Calu3 (cell line): ENCODE measurements around the gene CPSF7. TPM values are rescaled to one million over a fixed set of nuclear protein-coding genes. Genes with fewer than 3 reads are reported as not detected.

Experiments used
- BruUV-seq: library from RNA; stranded (reverse); fragments of 400-500 nt; replicated peaks from 2 replicates; lab custom pipeline; 2021; lab: Mats Ljungman, UMichigan
- CTCF ChIA-PET: fragments of 300-600 bp; sonication (Branson Sonifier 250); formaldehyde crosslinking; loops from one replicate; lab custom pipeline; 2022; ENCODE audit warnings: antibody characterized with exemption; lab: Charles Lee
- DNase-seq: peaks from one replicate; pipeline ENCODE4 v3.0.0; 2022
- H3K27ac Mint-ChIP-seq: one replicate; pipeline ENCODE4 v1.8.0; 2022; ENCODE audit warnings: mixed read lengths; ENCODE audit not compliant: unreplicated experiment
- H3K27me3 Mint-ChIP-seq: one replicate; pipeline ENCODE4 v1.8.0; 2022; ENCODE audit warnings: mixed read lengths; ENCODE audit not compliant: unreplicated experiment
- H3K36me3 Mint-ChIP-seq: one replicate; pipeline ENCODE4 v1.8.0; 2022; ENCODE audit warnings: mild to moderate bottlenecking, moderate library complexity, mixed read lengths; ENCODE audit not compliant: insufficient read depth, unreplicated experiment
- H3K4me1 Mint-ChIP-seq: one replicate; pipeline ENCODE4 v1.8.0; 2022; ENCODE audit warnings: mild to moderate bottlenecking, low read depth, mixed read lengths; ENCODE audit not compliant: unreplicated experiment
- H3K4me3 Mint-ChIP-seq: one replicate; pipeline ENCODE4 v1.8.0; 2022; ENCODE audit warnings: mild to moderate bottlenecking, low read depth, moderate library complexity, mixed read lengths; ENCODE audit not compliant: unreplicated experiment
- H3K9me3 Mint-ChIP-seq: one replicate; pipeline ENCODE4 v1.8.0; 2022; ENCODE audit warnings: low read depth, mixed read lengths; ENCODE audit not compliant: unreplicated experiment
- CTCF ChIP-seq: fragments of 200-600 bp; IDR thresholded peaks from one replicate; pipeline ENCODE4 v1.8.0; 2022; ENCODE audit warnings: antibody characterized with exemption; ENCODE audit not compliant: unreplicated experiment
- intact Hi-C: fragments of 100-400 bp; cut with micrococcal nuclease; formaldehyde crosslinking; loops from one replicate; pipeline ENCODE4 v1.10.0; 2022; ENCODE audit not compliant: unreplicated experiment
- total RNA-seq: library from RNA; stranded (reverse); gene quantifications from 2 replicates; pipeline ENCODE4 v1.2.3, GENCODE V29; 2022

CPSF7 gene
- total RNA-seq, 1 experiment from 2014 or later = 96.3 TPM

DNA sequence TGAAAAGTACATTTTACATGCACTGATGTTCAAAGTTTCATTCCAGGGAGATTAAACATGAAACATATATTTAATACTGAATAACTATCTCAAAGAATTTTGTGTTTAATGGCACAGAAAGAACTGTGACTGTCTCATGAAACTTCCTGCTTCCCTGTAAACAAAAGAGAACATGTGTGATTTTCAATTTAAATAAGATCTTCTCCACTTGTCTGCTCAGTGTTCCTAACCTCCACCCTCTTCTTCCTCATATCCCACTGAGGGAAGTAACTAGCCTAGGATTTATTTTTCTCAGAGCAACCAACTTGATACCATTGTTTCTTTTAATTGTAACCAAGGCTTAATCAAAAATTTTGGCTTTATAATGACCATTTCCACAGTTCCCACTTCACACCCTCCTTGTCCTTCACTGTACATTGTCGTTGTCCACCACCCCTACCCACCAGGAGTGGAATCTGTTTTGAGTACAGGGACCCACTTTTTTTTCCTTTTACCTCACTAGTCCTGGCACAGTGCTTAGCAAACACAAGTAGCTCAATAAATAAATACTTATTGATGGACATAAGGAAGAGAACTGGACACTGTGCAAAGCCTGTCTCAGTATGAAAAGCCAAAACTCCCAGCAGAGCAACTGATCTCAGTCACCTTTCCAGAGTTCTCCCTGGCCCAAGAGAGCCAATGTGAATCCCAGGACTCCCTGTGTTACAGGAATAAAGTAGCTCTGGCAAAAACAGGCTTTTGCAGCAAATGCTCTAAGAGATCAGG, 4.2 kb downstream of the CPSF7 start:
- no peak for TF ChIP-seq CTCF
- no peaks in the 10 kb centered on the region for H3K4me1 Mint-ChIP-seq
- DNase-seq = no peak
- no peaks in the 10 kb centered on the region for H3K27me3 Mint-ChIP-seq
- no peaks in the 10 kb centered on the region for H3K9me3 Mint-ChIP-seq
- H3K27ac Mint-ChIP-seq = no peak overlapping the region
- no TSS peak for BruUV-seq
- no peak overlapping the region for H3K4me3 Mint-ChIP-seq
- intact Hi-C loops = no loop called here
- peaks cover 78% of the 10 kb centered on the region for H3K36me3 Mint-ChIP-seq
- CTCF ChIA-PET = interaction anchor here (1.0 kb wide), 1 partner anchor 10 kb away, joined by 3 read pairs; no protein-coding TSS in a partner anchor

- intact Hi-C loops = no loop called here
- no peaks in the 10 kb centered on the region for H3K9me3 Mint-ChIP-seq
- no TSS peak for BruUV-seq
- no peaks in the 10 kb centered on the region for H3K27me3 Mint-ChIP-seq
- peaks cover 75% of the 10 kb centered on the region for H3K36me3 Mint-ChIP-seq
- TF ChIP-seq CTCF = no peak
- H3K4me1 Mint-ChIP-seq = no peaks in the 10 kb centered on the region
- DNase-seq = no peak
- CTCF ChIA-PET = no interaction called here
- H3K4me3 Mint-ChIP-seq = no peak overlapping the region
- H3K27ac Mint-ChIP-seq = no peak overlapping the region
Measured at GRCh38 chr11:61422226-61422625, 7.5 kb downstream of the CPSF7 start.

DNA sequence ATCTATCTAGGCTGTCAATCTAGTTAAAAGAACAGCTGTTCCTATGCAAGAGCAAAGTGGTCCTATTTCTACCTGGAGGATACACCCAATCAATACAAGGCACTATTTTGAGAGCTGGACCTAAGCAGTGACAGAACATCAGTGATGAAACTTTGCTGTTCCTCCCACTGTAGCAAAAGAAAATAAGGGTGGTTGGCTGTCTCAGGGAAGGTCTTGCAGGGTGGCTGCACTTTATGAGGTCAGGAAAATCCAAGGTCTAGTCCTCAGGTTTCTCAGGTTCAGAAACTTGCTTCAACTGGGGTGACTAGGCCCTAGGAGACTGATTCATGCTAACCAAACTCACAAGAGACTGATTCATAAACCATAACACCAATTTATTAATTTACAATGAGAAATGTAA, 11.6 kb downstream of the CPSF7 start:
- CTCF ChIA-PET = no interaction called here
- Mint-ChIP-seq H3K27me3 (no peaks in the 10 kb centered on the region), H3K4me1 (no peaks in the 10 kb centered on the region), H3K4me3 (no peak overlapping the region), H3K27ac (peak overlapping the region; percentile 37), H3K36me3 (peaks cover 76% of the 10 kb centered on the region), H3K9me3 (no peaks in the 10 kb centered on the region)
- TF ChIP-seq CTCF = no peak
- no peak for DNase-seq
- BruUV-seq = no TSS peak
- intact Hi-C loops = no loop called here

DNA sequence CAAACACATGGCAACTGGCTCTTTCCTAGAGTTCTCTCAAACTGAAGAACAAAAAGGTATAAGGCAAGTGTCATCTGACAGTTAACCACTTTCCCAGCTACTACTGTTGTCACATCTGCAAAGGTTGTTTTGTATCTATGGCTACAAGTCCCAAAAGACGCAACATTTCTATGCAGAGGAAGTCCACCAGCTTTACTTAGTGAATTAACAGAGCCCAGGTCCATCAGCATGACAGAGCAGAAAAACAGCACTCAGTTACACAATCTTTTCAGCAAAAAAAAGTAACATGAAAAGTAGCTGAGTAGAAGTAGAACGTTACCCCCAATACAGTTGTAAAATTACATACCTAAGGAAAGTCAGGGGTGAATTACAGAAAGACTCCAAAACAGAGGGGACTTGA, 12.1 kb downstream of the CPSF7 start:
- CTCF ChIA-PET = no interaction called here
- no peaks in the 10 kb centered on the region for H3K9me3 Mint-ChIP-seq
- peaks cover 73% of the 10 kb centered on the region for H3K36me3 Mint-ChIP-seq
- no peak for DNase-seq
- H3K27ac Mint-ChIP-seq = peak overlapping the region; percentile 37
- no TSS peak for BruUV-seq
- intact Hi-C loops = no loop called here
- no peak for TF ChIP-seq CTCF
- H3K4me3 Mint-ChIP-seq = no peak overlapping the region
- no peaks in the 10 kb centered on the region for H3K27me3 Mint-ChIP-seq
- H3K4me1 Mint-ChIP-seq = no peaks in the 10 kb centered on the region
